ENCODE data around the gene TNNC1. TPM values are rescaled to one million over a fixed set of nuclear protein-coding genes. Genes with fewer than 3 reads are reported as not detected.

Gene TNNC1
- total RNA-seq, 1 experiment from 2014 or later, result 5.6 TPM

DNA sequence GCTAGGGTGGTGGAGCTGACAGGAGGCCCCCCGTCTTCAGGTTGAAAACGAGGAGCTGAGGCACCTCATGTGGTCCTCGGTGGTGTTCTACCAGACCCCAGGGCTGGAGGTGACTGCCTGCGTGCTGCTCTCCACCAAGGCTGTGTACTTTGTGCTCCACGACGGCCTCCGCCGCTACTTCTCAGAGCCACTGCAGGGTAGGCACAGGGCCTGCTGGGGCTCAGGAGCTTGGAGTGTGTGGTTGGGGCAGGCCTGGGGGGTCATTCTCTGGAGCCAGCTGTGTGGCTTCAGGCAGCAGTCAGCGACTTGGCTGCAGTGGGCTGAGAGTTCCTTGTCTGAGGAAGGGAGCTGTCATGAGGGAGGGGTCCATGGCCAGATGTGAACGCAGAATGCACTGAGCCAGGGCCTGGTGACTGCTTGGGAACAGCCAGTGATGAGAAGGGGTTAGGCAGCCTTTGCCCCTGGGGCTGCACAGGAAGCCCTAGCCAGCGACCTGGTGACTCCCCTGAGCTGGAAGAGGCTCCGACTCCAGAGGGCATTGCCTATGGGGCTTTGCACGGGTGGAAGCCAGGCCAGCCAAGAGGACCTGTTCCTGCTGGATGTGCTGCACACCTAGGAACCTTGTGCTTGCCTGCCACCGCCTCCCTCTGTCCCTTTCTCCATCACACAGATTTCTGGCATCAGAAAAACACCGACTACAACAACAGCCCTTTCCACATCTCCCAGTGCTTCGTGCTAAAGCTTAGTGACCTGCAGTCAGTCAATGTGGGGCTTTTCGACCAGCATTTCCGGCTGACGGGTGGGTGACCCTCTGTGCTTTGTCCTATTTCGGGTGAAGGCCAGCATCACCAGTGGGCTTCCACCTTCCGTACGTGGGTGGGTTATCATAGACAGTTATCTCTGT lies 36.4 kb upstream of the TNNC1 start:
- no peaks in the 10 kb centered on the region for H3K79me2 ChIP-seq (ENCODE audit: insufficient read depth, low read length)
- no peak overlapping the region for H3K4me2 ChIP-seq (ENCODE audit: insufficient read depth, insufficient read length, low read length)
- Mint-ChIP-seq H3K4me3 (no peak overlapping the region), H3K27ac (no peak overlapping the region), H3K9me3 (no peaks in the 10 kb centered on the region), H3K4me1 (peaks cover 8 to 16% of the 10 kb centered on the region in 2 experiments), H3K27me3 (ENCODE audit: low read depth) (no peaks in the 10 kb centered on the region), H3K36me3 (ENCODE audit: insufficient read depth in 1 of 3, low read depth in 3 of 3) (peaks cover 19 to 72% (median 68%) of the 10 kb centered on the region in 3 experiments)
- H4K20me1 ChIP-seq (ENCODE audit: control insufficient read depth, insufficient read depth, insufficient read length), result no peaks in the 10 kb centered on the region
- no peak overlapping the region for H3K27ac ChIP-seq (ENCODE audit: insufficient read length, low read depth, low read length)
- H2BK120ac ChIP-seq (ENCODE audit: low read depth, low read length, poor library complexity, severe bottlenecking), result no peak overlapping the region
- TF ChIP-seq CTCF (conservative IDR thresholded peaks at IDR 0.05), result no peak
- no peak overlapping the region for H4K5ac ChIP-seq (ENCODE audit: insufficient read length, low read depth, low read length)
- H3K56ac ChIP-seq (ENCODE audit: insufficient read length, low read depth, low read length), result no peak overlapping the region
- no peaks in the 10 kb centered on the region for H3K9me3 ChIP-seq (ENCODE audit: control insufficient read depth, low read depth, low read length)
- no CpG with 5 or more reads among the region's 22 CpGs for WGBS (ENCODE audit: extremely low coverage, insufficient read length, low lambda C conversion rate)
- H2BK15ac ChIP-seq (ENCODE audit: low read depth, low read length), result no peak overlapping the region
- H3K9ac ChIP-seq (ENCODE audit: extremely low read depth, insufficient read length, low read length), result no peak overlapping the region
- no peak overlapping the region for H3K4ac ChIP-seq (ENCODE audit: low read depth, low read length)
- no peaks in the 10 kb centered on the region for H3K27me3 ChIP-seq (ENCODE audit: insufficient read depth, low read length)
- no peak for DNase-seq
- H2BK5ac ChIP-seq (ENCODE audit: insufficient read length, low read length), result no peak overlapping the region
- no peak overlapping the region for H2AFZ ChIP-seq (ENCODE audit: low read length)
- no peak overlapping the region for H3T11ph ChIP-seq (ENCODE audit: low read length)
- H3K79me1 ChIP-seq (ENCODE audit: insufficient read depth, low read depth, low read length, poor library complexity, severe bottlenecking), result no peaks in the 10 kb centered on the region
- H4K91ac ChIP-seq (ENCODE audit: insufficient read length, low read depth, low read length), result no peak overlapping the region
- H3K18ac ChIP-seq (ENCODE audit: insufficient read length, low read depth, low read length), result no peak overlapping the region
- H3K23me2 ChIP-seq (ENCODE audit: insufficient read length, low read depth, low read length, poor library complexity, severe bottlenecking), result no peaks in the 10 kb centered on the region
- H2AK5ac ChIP-seq (ENCODE audit: insufficient read length, low read length), result no peak overlapping the region
- no peak overlapping the region for H2BK12ac ChIP-seq (ENCODE audit: insufficient read length, low read depth, low read length)
- no peak overlapping the region for H2BK20ac ChIP-seq (ENCODE audit: low read depth, low read length, poor library complexity, severe bottlenecking)
- no peak overlapping the region for H3K14ac ChIP-seq (ENCODE audit: insufficient read depth, low read length)
- H3K23ac ChIP-seq (ENCODE audit: insufficient read length, low read depth, low read length), result no peak overlapping the region
- H3K4me1 ChIP-seq (ENCODE audit: insufficient read depth, low read length), result no peaks in the 10 kb centered on the region
- no peak overlapping the region for H4K8ac ChIP-seq (replicated peaks; ENCODE audit: insufficient read length, low read depth, low read length)
